DMS53 treated with DMSO at 0.1 percent for 48 hours (cell line): ENCODE results near the gene VGLL4.
"Not testable (repeated sequence)": the region's sequence is repeated elsewhere in the genome, so short reads cannot be mapped to it uniquely, and the experiment has no call there.

Source experiments
- DNase-seq: peaks from one replicate; lab custom pipeline; 2025; ENCODE audit not compliant: unreplicated experiment; lab: John Stamatoyannopoulos, UW

Gene VGLL4

GRCh38 chr3:11588755-11589154 lies 55.0 kb downstream of the VGLL4 start:
- DNase-seq: no peak

- DNase-seq: no peak
Measured at GRCh38 chr3:11588338-11588737, 55.4 kb downstream of the VGLL4 start.

GRCh38 chr3:11587766-11588165 lies 55.9 kb downstream of the VGLL4 start:
- DNase-seq: no peak

- no peak for DNase-seq
Measured at GRCh38 chr3:11584570-11584969, 59.1 kb downstream of the VGLL4 start.

- no peak for DNase-seq
Measured at GRCh38 chr3:11583638-11584046, 60.1 kb downstream of the VGLL4 start.

- no peak for DNase-seq
Measured at GRCh38 chr3:11583235-11583634, 60.5 kb downstream of the VGLL4 start.

- DNase-seq: no peak
Measured at GRCh38 chr3:11582191-11582968, 61.3 kb downstream of the VGLL4 start.

GRCh38 chr3:11581237-11582190 lies 62.2 kb downstream of the VGLL4 start:
- no peak for DNase-seq

- DNase-seq: no peak
Measured at GRCh38 chr3:11580645-11581044, 63.1 kb downstream of the VGLL4 start.

- DNase-seq: no peak
Measured at GRCh38 chr3:11578169-11578568, 65.5 kb downstream of the VGLL4 start.

- DNase-seq: no peak
Measured at GRCh38 chr3:11576453-11576852, 67.3 kb downstream of the VGLL4 start.

- DNase-seq: no peak
Measured at GRCh38 chr3:11575677-11576076, 68.0 kb downstream of the VGLL4 start.

GRCh38 chr3:11574981-11575669 lies 68.6 kb downstream of the VGLL4 start:
- no peak for DNase-seq

- not testable (repeated sequence) for DNase-seq
Measured at GRCh38 chr3:11572660-11573059, 71.1 kb downstream of the VGLL4 start.

GRCh38 chr3:11570789-11571495 lies 72.8 kb downstream of the VGLL4 start:
- DNase-seq: no peak

GRCh38 chr3:11570251-11570650 lies 73.5 kb downstream of the VGLL4 start:
- no peak for DNase-seq

- DNase-seq: no peak
Measured at GRCh38 chr3:11569156-11569741, 74.5 kb downstream of the VGLL4 start.

- DNase-seq: no peak
Measured at GRCh38 chr3:11568503-11569155, 75.1 kb downstream of the VGLL4 start.

GRCh38 chr3:11567516-11568467 lies 75.9 kb downstream of the VGLL4 start:
- DNase-seq: no peak
